Epithelial cell of proximal tubule (primary cell): Measurements from ENCODE around the gene SPG7. TPM values are rescaled to one million over a fixed set of nuclear protein-coding genes. Genes with fewer than 3 reads are reported as not detected.
A peak's percentile ranks its signal among the peaks of the same experiment; 100 is the strongest.

ENCODE experiments used
- DNase-seq: peaks from one replicate; pipeline ENCODE4 v3.0.0-alpha.2; 2011; ENCODE audit warnings: low read depth
- H3K4me3 ChIP-seq: 2 replicates; pipeline ENCODE4 v1.5.1; 2011; ENCODE audit warnings: low read depth, mild to moderate bottlenecking, low read length
- CTCF ChIP-seq: conservative IDR thresholded peaks from 2 replicates; pipeline ENCODE4 v1.5.1; 2012; ENCODE audit warnings: low read depth, mild to moderate bottlenecking, low read length
- total RNA-seq: library from RNA; depleted of rRNA; stranded (reverse); fragments of >200 nt; gene quantifications from 2 replicates; pipeline ENCODE4 v1.2.3, GENCODE V29; 2015

SPG7 gene
- total RNA-seq, 1 donor from 2014 or later: 66.7 TPM

- no peak for TF ChIP-seq CTCF
- DNase-seq: no peak
- H3K4me3 ChIP-seq: no peak overlapping the region
These were observed 23.1 kb upstream of the SPG7 start for GRCh38 chr16:89484923-89485679.

- no peak for TF ChIP-seq CTCF
- DNase-seq: no peak
- no peak overlapping the region for H3K4me3 ChIP-seq
These were observed 22.4 kb upstream of the SPG7 start for GRCh38 chr16:89485701-89486246.

GRCh38 chr16:89489040-89489897 is 18.9 kb upstream of the SPG7 start:
- TF ChIP-seq CTCF: no peak
- peak overlapping the region; percentile 69 for H3K4me3 ChIP-seq
- DNase-seq: peak; percentile 67

DNA sequence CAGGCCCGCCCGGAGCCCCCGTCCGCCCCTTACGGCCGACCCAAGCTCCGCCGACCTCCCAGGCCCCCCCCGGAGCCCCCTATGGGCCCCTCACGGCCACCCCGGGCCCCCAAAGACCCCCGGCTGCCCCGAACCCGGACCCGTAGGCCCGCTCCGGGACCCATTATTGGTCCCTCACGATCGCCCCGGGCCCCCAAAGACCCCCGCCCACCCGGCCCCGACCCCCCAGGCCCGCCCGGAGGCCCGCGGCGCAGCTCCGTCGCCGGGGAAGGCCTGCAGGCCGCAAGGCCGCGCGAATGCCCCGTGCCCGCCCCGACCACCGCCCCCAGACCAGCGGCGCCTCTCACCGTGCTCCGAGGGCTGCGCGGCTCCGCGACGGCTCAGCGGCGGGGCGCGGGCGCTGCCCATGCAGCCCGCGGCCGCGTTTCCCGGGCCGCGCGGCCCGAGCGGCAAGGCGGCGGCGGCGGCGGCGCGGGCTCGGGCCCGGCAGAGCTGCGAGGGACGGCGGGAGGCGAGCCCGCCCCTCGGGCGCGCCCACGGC is 18.2 kb upstream of the SPG7 start:
- H3K4me3 ChIP-seq: peak overlapping the region; percentile 69
- TF ChIP-seq CTCF: no peak
- no peak for DNase-seq

DNA sequence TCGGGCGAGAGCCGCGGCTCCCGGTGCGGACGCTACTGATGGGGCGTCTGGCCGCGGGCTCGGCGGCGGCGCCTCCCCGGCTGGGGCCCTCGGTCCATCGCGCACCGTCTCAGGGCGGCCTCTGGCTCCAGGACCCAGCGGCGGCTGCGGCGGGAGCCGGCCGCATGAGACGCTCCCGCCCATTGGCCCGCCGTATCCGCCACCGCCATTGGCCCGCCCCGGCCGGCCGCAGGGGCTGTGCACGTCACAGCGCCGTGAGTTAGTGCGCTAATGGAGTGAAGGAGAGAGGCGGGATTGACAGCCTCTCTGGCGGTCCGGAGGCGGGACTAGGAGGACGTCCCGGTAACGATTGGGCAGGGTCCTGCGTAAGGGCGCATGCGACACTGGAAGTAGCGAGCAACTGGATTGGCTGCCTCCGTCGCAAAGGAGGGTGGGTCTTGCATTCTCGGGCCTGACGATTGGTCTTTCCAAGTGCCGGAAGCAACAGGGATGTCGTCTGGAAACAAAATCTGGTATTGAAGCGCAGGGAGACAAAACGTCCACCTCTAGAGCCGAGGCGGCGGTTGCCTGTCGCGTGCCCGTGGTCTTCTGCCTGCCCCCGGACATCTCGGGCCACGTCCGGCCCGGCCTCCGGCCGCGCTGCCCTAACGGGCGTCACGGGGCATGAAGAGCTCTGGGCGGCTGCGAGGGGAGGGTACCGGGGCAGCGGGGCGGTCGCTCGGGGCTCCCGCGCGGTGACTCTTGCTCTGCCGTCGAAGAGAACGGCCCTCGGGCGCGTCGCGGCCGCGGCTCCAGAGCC is 17.6 kb upstream of the SPG7 start, which contains the start of gene ANKRD11:
TSS of gene ANKRD11 (minus strand) at position 123 of the 799 bp plus-strand sequence. CDS start 173,542 bp downstream, outside the sequence.
- H3K4me3 ChIP-seq: peak within 1 kb of the TSS; percentile 88
- no peak for TF ChIP-seq CTCF
- DNase-seq: peak; percentile 95

GRCh38 chr16:89491238-89491869 is 16.8 kb upstream of the SPG7 start:
- DNase-seq: no peak
- H3K4me3 ChIP-seq: peak overlapping the region; percentile 88
- TF ChIP-seq CTCF: peak; percentile 14
